ENCODE measurements around the gene CCNY.

Gene CCNY

GRCh38 chr10:35508647-35509046, 172.3 kb downstream of the CCNY start:
- TF ChIP-seq CREB1 (IDR thresholded peaks at IDR 0.05; ENCODE audit: low read depth): no peak
- TF ChIP-seq TAF1 (IDR thresholded peaks at IDR 0.05; ENCODE audit: low read depth): no peak
- TF ChIP-seq EGR1 (IDR thresholded peaks at IDR 0.05): no peak
- TF ChIP-seq RAD21 (IDR thresholded peaks at IDR 0.05; ENCODE audit: low read depth): no peak
- no peak for TF ChIP-seq REST (IDR thresholded peaks at IDR 0.05; ENCODE audit: low read depth)
- TF ChIP-seq FOXM1 (IDR thresholded peaks at IDR 0.05; ENCODE audit: borderline replicate concordance, low read depth): no peak
- no peak for TF ChIP-seq TCF12 (IDR thresholded peaks at IDR 0.05; ENCODE audit: low read depth)
- no peak for TF ChIP-seq ZBTB7A (IDR thresholded peaks at IDR 0.05; ENCODE audit: low read depth)
- no peak for TF ChIP-seq TEAD4 (IDR thresholded peaks at IDR 0.05)

GRCh38 chr10:35510891-35511290, 174.6 kb downstream of the CCNY start:
- TF ChIP-seq ZBTB7A (IDR thresholded peaks at IDR 0.05; ENCODE audit: low read depth) (no peak), EP300 (IDR thresholded peaks at IDR 0.05; ENCODE audit: borderline replicate concordance) (no peak), EGR1 (IDR thresholded peaks at IDR 0.05) (no peak)

- TF ChIP-seq TEAD4 (IDR thresholded peaks at IDR 0.05): no peak
- no peak for TF ChIP-seq MAX (IDR thresholded peaks at IDR 0.05)
- no peak for TF ChIP-seq CEBPB (IDR thresholded peaks at IDR 0.05)
- TF ChIP-seq TCF12 (IDR thresholded peaks at IDR 0.05; ENCODE audit: low read depth): no peak
- TF ChIP-seq REST (IDR thresholded peaks at IDR 0.05; ENCODE audit: low read depth): no peak
- TF ChIP-seq RAD21 (IDR thresholded peaks at IDR 0.05; ENCODE audit: low read depth): no peak
- no peak for TF ChIP-seq EP300 (IDR thresholded peaks at IDR 0.05; ENCODE audit: borderline replicate concordance)
- TF ChIP-seq EGR1 (IDR thresholded peaks at IDR 0.05): no peak
- no peak for TF ChIP-seq YY1 (IDR thresholded peaks at IDR 0.05; ENCODE audit: low read depth)
- TF ChIP-seq USF1 (IDR thresholded peaks at IDR 0.05): no peak
- TF ChIP-seq TAF1 (IDR thresholded peaks at IDR 0.05; ENCODE audit: low read depth): no peak
- no peak for TF ChIP-seq NFIC (IDR thresholded peaks at IDR 0.05)
- TF ChIP-seq ZBTB7A (IDR thresholded peaks at IDR 0.05; ENCODE audit: low read depth): no peak
- TF ChIP-seq FOXM1 (IDR thresholded peaks at IDR 0.05; ENCODE audit: borderline replicate concordance, low read depth): no peak
- no peak for TF ChIP-seq CREB1 (IDR thresholded peaks at IDR 0.05; ENCODE audit: low read depth)
Measured at GRCh38 chr10:35511647-35512046, 175.3 kb downstream of the CCNY start.

- TF ChIP-seq USF1 (IDR thresholded peaks at IDR 0.05) (no peak), MAX (IDR thresholded peaks at IDR 0.05) (no peak), TEAD4 (IDR thresholded peaks at IDR 0.05) (no peak)
Measured at GRCh38 chr10:35516102-35516670, 179.9 kb downstream of the CCNY start.

- TF ChIP-seq MAX (IDR thresholded peaks at IDR 0.05) (no peak), EGR1 (IDR thresholded peaks at IDR 0.05) (no peak), RAD21 (IDR thresholded peaks at IDR 0.05; ENCODE audit: low read depth) (no peak), NFIC (IDR thresholded peaks at IDR 0.05) (no peak), CEBPB (IDR thresholded peaks at IDR 0.05) (no peak), TCF12 (IDR thresholded peaks at IDR 0.05; ENCODE audit: low read depth) (no peak), FOXM1 (IDR thresholded peaks at IDR 0.05; ENCODE audit: borderline replicate concordance, low read depth) (no peak), TEAD4 (IDR thresholded peaks at IDR 0.05) (no peak), USF1 (IDR thresholded peaks at IDR 0.05) (no peak), REST (IDR thresholded peaks at IDR 0.05; ENCODE audit: low read depth) (no peak), ZBTB7A (IDR thresholded peaks at IDR 0.05; ENCODE audit: low read depth) (no peak), TAF1 (IDR thresholded peaks at IDR 0.05; ENCODE audit: low read depth) (no peak), CREB1 (IDR thresholded peaks at IDR 0.05; ENCODE audit: low read depth) (no peak), EP300 (IDR thresholded peaks at IDR 0.05; ENCODE audit: borderline replicate concordance) (no peak)
Measured at GRCh38 chr10:35517431-35518181, 181.3 kb downstream of the CCNY start.

Measured in Ishikawa (cell line).